ENCODE data around the gene GHRL. TPM values are rescaled to one million over a fixed set of nuclear protein-coding genes. Genes with fewer than 3 reads are reported as not detected.

The GHRL gene
- total RNA-seq, 1 experiment from 2014 or later, result 2.0 TPM

GRCh38 chr3:10328460-10329071, 35.8 kb upstream of the GHRL start:
- Histone ChIP-seq H3K36me3 (ENCODE audit: insufficient read depth, low read length, poor library complexity, severe bottlenecking) (no peaks in the 10 kb centered on the region), H3K4me1 (ENCODE audit: insufficient read depth, low read length, poor library complexity, severe bottlenecking) (no peaks in the 10 kb centered on the region), H3K4me3 (ENCODE audit: low read depth, low read length, poor library complexity, severe bottlenecking) (no peak overlapping the region), H3K9me3 (ENCODE audit: low read depth, low read length, poor library complexity, severe bottlenecking) (no peaks in the 10 kb centered on the region), H3K27ac (ENCODE audit: low read depth, low read length, poor library complexity, severe bottlenecking) (no peak overlapping the region), H3K27me3 (replicated peaks; ENCODE audit: insufficient read depth, low read depth, low read length, poor library complexity) (peaks cover 75% of the 10 kb centered on the region)
- TF ChIP-seq, protein P1, sequence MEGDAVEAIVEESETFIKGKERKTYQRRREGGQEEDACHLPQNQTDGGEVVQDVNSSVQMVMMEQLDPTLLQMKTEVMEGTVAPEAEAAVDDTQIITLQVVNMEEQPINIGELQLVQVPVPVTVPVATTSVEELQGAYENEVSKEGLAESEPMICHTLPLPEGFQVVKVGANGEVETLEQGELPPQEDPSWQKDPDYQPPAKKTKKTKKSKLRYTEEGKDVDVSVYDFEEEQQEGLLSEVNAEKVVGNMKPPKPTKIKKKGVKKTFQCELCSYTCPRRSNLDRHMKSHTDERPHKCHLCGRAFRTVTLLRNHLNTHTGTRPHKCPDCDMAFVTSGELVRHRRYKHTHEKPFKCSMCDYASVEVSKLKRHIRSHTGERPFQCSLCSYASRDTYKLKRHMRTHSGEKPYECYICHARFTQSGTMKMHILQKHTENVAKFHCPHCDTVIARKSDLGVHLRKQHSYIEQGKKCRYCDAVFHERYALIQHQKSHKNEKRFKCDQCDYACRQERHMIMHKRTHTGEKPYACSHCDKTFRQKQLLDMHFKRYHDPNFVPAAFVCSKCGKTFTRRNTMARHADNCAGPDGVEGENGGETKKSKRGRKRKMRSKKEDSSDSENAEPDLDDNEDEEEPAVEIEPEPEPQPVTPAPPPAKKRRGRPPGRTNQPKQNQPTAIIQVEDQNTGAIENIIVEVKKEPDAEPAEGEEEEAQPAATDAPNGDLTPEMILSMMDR (conservative IDR thresholded peaks at IDR 0.05; ENCODE audit: low read depth, low read length), result no peak
- no peak for TF ChIP-seq EZH2 (IDR thresholded peaks at IDR 0.05; ENCODE audit: borderline replicate concordance, low read depth, low read length, poor library complexity, severe bottlenecking)
- no TSS peak for BruUV-seq (replicated peaks)
- intact Hi-C loops (cut with micrococcal nuclease; ENCODE audit: unreplicated experiment), result no loop called here
- no peak for DNase-seq (ENCODE audit: low spot score)
- ChIA-PET CTCF (no interaction called here), POLR2A (ENCODE audit: low non-redundant PET) (no interaction called here)

- no peak for TF ChIP-seq EZH2 (IDR thresholded peaks at IDR 0.05; ENCODE audit: borderline replicate concordance, low read depth, low read length, poor library complexity, severe bottlenecking)
- TF ChIP-seq, protein P1 (conservative IDR thresholded peaks at IDR 0.05; ENCODE audit: low read depth, low read length), result no peak
- ChIA-PET CTCF (no interaction called here), POLR2A (ENCODE audit: low non-redundant PET) (no interaction called here)
- intact Hi-C loops (cut with micrococcal nuclease; ENCODE audit: unreplicated experiment), result no loop called here
- H3K4me1 ChIP-seq (ENCODE audit: insufficient read depth, low read length, poor library complexity, severe bottlenecking), result no peaks in the 10 kb centered on the region
- no peak overlapping the region for H3K27ac ChIP-seq (ENCODE audit: low read depth, low read length, poor library complexity, severe bottlenecking)
- no peak for DNase-seq (ENCODE audit: low spot score)
- no TSS peak for BruUV-seq (replicated peaks)
- no peaks in the 10 kb centered on the region for H3K9me3 ChIP-seq (ENCODE audit: low read depth, low read length, poor library complexity, severe bottlenecking)
- peaks cover 75% of the 10 kb centered on the region for H3K27me3 ChIP-seq (replicated peaks; ENCODE audit: insufficient read depth, low read depth, low read length, poor library complexity)
- no peak overlapping the region for H3K4me3 ChIP-seq (ENCODE audit: low read depth, low read length, poor library complexity, severe bottlenecking)
- no peaks in the 10 kb centered on the region for H3K36me3 ChIP-seq (ENCODE audit: insufficient read depth, low read length, poor library complexity, severe bottlenecking)
Measured at GRCh38 chr3:10327592-10327991, 34.8 kb upstream of the GHRL start.

GRCh38 chr3:10322352-10322710, 29.6 kb upstream of the GHRL start:
- DNase-seq (ENCODE audit: low spot score), result peak; percentile 46
- no peaks in the 10 kb centered on the region for H3K4me1 ChIP-seq (ENCODE audit: insufficient read depth, low read length, poor library complexity, severe bottlenecking)
- TF ChIP-seq EZH2 (IDR thresholded peaks at IDR 0.05; ENCODE audit: borderline replicate concordance, low read depth, low read length, poor library complexity, severe bottlenecking), result no peak
- TF ChIP-seq, protein P1 (conservative IDR thresholded peaks at IDR 0.05; ENCODE audit: low read depth, low read length), result peak; percentile 55
- no peak overlapping the region for H3K4me3 ChIP-seq (ENCODE audit: low read depth, low read length, poor library complexity, severe bottlenecking)
- BruUV-seq (replicated peaks), result no TSS peak
- peaks cover 18% of the 10 kb centered on the region for H3K36me3 ChIP-seq (ENCODE audit: insufficient read depth, low read length, poor library complexity, severe bottlenecking)
- H3K27me3 ChIP-seq (replicated peaks; ENCODE audit: insufficient read depth, low read depth, low read length, poor library complexity), result peaks cover 25% of the 10 kb centered on the region
- ChIA-PET POLR2A (ENCODE audit: low non-redundant PET) (no interaction called here), CTCF (interaction anchor here (0.7 kb wide), 2 partner anchors 604 to 658 kb away, joined by 3 to 6 read pairs; no protein-coding TSS in a partner anchor)
- H3K9me3 ChIP-seq (ENCODE audit: low read depth, low read length, poor library complexity, severe bottlenecking), result no peaks in the 10 kb centered on the region
- H3K27ac ChIP-seq (ENCODE audit: low read depth, low read length, poor library complexity, severe bottlenecking), result no peak overlapping the region
- intact Hi-C loops (cut with micrococcal nuclease; ENCODE audit: unreplicated experiment), result no loop called here

Data from A673 (cell line).